Cardiac muscle cell (in vitro differentiated cells and primary cell): ENCODE results near the gene INTS2. TPM values are rescaled to one million over a fixed set of nuclear protein-coding genes. Genes with fewer than 3 reads are reported as not detected.
"Not testable (repeated sequence)": the region's sequence is repeated elsewhere in the genome, so short reads cannot be mapped to it uniquely, and the experiment has no call there.

Experiments used
- DNase-seq, 2 donors: peaks; one replicate each; pipeline versions ENCODE4 v3.0.0 to v3.0.0-alpha.2; 2010 to 2017; ENCODE audit warnings: low read depth in 1 of 2, low spot score in 1 of 2
- H3K27ac ChIP-seq: fragments of 200-600 bp; sonication (generic); 2 replicates; pipeline ENCODE4 v1.5.1; 2016
- H3K27me3 ChIP-seq: fragments of 200-600 bp; sonication (generic); 2 replicates; pipeline ENCODE4 v1.6.0; 2016; ENCODE audit warnings: control low read depth
- H3K36me3 ChIP-seq: fragments of 200-600 bp; sonication (generic); 2 replicates; pipeline ENCODE4 v1.5.1; 2016; ENCODE audit warnings: control low read depth
- H3K4me1 ChIP-seq: fragments of 200-600 bp; sonication (generic); 2 replicates; pipeline ENCODE4 v1.8.1; 2017; ENCODE audit warnings: low read depth, mild to moderate bottlenecking, mixed run types
- H3K4me3 ChIP-seq: fragments of 200-600 bp; sonication (generic); 2 replicates; pipeline ENCODE4 v1.5.1; 2016; ENCODE audit warnings: mild to moderate bottlenecking
- H3K9me3 ChIP-seq: fragments of 200-600 bp; sonication (generic); 2 replicates; pipeline ENCODE4 v1.5.1; 2017; ENCODE audit warnings: low read depth, mild to moderate bottlenecking, control low read depth
- CTCF ChIP-seq: IDR thresholded peaks from 2 replicates; pipeline ENCODE4 v1.5.1; 2012; ENCODE audit warnings: low read depth, mild to moderate bottlenecking, low read length
- polyA plus RNA-seq: library from polyadenylated mRNA; unstranded; fragments of >200 nt; fragmentation: Nextera tagmentation; extraction: Ambion mirVana; gene quantifications from 2 replicates; pipeline ENCODE4 v1.2.1, GENCODE V29; 2016
- total RNA-seq: library from RNA; depleted of rRNA; stranded (reverse); fragments of >200 nt; gene quantifications from 2 replicates; pipeline ENCODE4 v1.2.3, GENCODE V29; 2016

The INTS2 gene
- total and polyA plus RNA-seq, 2 experiments from 2014 or later, result 4.2 to 12.9 TPM

GRCh38 chr17:61832463-61832862 lies 95.3 kb downstream of the INTS2 start:
- no peak for TF ChIP-seq CTCF
- no peaks in the 10 kb centered on the region for H3K27me3 ChIP-seq
- no peak for DNase-seq

GRCh38 chr17:61831099-61831498 lies 96.7 kb downstream of the INTS2 start:
- Histone ChIP-seq H3K27me3 (no peaks in the 10 kb centered on the region), H3K4me3 (no peak overlapping the region), H3K27ac (no peak overlapping the region), H3K4me1 (no peaks in the 10 kb centered on the region), H3K9me3 (no peaks in the 10 kb centered on the region), H3K36me3 (no peaks in the 10 kb centered on the region)
- no peak for TF ChIP-seq CTCF
- DNase-seq, result no peak

More at GRCh38 chr17:61832463-61832862, 95.3 kb downstream of the INTS2 start:
- H3K4me1 ChIP-seq, result no peaks in the 10 kb centered on the region
- no peak overlapping the region for H3K4me3 ChIP-seq
- H3K9me3 ChIP-seq, result no peaks in the 10 kb centered on the region
- no peak overlapping the region for H3K27ac ChIP-seq
- no peaks in the 10 kb centered on the region for H3K36me3 ChIP-seq

GRCh38 chr17:61828694-61829093 lies 99.1 kb downstream of the INTS2 start:
- Histone ChIP-seq H3K4me3 (no peak overlapping the region), H3K9me3 (no peaks in the 10 kb centered on the region), H3K4me1 (no peaks in the 10 kb centered on the region), H3K27ac (no peak overlapping the region), H3K36me3 (no peaks in the 10 kb centered on the region), H3K27me3 (no peaks in the 10 kb centered on the region)
- no peak for DNase-seq
- TF ChIP-seq CTCF, result no peak

- no peaks in the 10 kb centered on the region for H3K9me3 ChIP-seq
- H3K36me3 ChIP-seq, result no peaks in the 10 kb centered on the region
- no peaks in the 10 kb centered on the region for H3K27me3 ChIP-seq
- H3K27ac ChIP-seq, result no peak overlapping the region
- no peak for DNase-seq
- H3K4me3 ChIP-seq, result no peak overlapping the region
- no peaks in the 10 kb centered on the region for H3K4me1 ChIP-seq
- TF ChIP-seq CTCF, result no peak
These were observed 100.0 kb downstream of the INTS2 start for GRCh38 chr17:61827649-61828395.

GRCh38 chr17:61826866-61827265 lies 100.9 kb downstream of the INTS2 start:
- not testable (repeated sequence) for H3K4me1 ChIP-seq, H3K36me3 ChIP-seq, H3K4me3 ChIP-seq, H3K9me3 ChIP-seq, H3K27me3 ChIP-seq, H3K27ac ChIP-seq, DNase-seq

GRCh38 chr17:61826198-61826597 lies 101.6 kb downstream of the INTS2 start:
- not testable (repeated sequence) for H3K4me1 ChIP-seq, H3K4me3 ChIP-seq, DNase-seq, H3K27ac ChIP-seq, H3K9me3 ChIP-seq, H3K27me3 ChIP-seq, H3K36me3 ChIP-seq
